HG02678 (cell line): ENCODE results near the gene GFPT2.

Source experiments
- ATAC-seq: cut with Tn5 transposase; IDR thresholded peaks from one replicate; pipeline ENCODE4 v1.9.1; 2021; ENCODE audit warnings: mild to moderate bottlenecking, moderate library complexity; ENCODE audit not compliant: unreplicated experiment

Gene GFPT2

DNA sequence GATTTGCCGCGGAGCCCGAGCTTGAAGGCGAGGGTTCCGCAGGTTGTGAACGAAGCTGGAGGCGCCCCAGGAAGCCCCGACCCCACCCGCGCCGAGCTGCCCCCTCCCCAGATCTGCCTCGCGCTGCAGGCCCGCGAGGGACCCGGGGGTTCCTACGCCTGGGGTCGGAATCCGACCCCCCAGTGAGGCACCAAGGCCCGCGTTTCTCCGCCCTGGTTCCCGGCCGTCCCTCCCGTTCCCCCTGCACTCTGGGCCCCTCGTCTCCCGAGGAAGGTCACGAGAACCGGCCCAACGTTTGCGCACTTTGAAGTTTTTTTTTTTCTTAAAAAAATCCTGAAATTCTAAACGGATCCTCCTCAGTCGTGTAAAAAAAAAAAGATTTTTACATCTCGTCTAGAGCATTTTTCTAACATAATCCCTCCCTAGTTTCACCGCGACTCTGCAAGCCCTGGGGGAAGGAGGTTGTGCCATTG is 880 bp upstream of the GFPT2 start:
- no peak for ATAC-seq

DNA sequence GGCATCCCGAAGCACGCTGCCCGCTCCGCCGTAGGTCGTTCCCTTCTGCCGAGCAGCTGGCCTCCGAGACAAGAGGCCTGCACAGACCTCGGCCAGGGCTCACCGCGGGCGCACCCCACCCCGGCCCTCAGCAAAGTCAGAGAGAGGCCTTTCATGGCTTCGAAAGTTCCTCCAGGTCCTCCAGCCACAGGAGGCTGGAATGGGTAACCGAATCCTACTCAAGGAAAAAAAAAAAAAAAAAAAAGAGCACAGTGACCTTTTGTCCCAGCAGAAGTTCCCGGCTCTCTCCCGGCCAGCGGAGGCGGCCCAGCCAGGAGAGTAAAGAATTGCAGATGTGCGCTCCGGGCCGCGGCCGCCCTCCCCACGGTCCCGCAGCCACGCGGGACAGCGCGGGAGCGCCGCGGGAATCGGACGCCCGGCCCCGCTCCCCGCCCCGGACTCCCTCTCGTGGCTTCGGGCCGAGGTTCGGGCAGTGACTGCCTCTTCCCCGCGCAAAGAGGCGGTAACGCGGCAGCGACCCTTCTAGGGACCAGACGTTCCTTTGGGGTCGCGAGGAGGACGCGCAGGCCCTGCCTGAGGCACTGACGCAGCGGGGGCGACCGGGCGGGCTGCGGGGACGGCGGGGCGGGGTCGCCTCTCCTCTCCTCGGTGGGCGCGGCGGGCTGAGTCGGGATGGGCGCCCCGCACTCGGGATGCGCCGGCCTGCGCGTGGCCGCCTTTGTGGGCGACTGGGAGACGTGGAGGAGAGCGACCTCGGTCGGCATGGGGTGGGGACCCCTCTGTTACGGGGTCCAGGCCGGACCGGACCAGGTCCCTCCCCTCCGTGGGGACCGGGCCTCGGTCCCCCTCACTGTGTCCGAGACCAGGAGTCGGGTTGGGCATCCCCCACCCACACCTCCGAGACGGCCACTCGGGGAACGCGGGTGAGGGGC is 754 bp downstream of the GFPT2 start:
- ATAC-seq = peak; percentile 15

DNA sequence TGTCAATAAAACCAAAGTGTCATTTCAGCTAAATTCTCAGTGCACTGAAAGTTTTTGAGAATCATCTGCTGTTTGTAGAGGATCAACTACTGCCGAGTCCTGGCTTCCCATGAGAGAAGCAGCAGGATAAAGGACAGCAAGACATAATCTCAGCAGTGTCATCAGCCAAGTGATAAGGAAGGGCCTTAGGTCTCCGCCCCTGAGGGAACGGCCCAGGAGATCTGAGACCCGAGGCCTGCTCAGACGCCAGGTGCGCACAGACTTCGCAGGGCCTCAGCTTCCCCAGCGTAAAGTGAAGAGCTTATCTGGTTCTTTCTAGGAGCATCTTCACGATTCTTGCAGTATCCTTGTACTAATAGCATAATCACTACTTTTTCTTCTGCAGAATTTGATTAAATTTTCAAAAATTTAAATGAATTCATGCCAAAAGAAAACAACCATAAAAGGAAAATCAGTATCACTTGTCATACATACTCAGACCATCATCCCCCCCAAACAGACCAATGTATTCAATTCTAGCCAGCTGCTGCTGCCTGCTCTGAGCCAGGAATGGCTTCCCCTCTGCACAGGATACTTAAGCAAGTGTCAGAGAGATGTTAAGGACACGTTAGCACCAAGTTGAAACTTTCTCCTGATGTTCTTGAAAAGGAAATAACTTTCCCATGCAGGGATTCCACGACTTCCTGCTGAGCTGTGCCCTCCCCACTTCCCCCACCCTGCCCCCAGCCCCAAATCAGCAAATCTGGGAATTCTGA is 2.2 kb downstream of the GFPT2 start:
- no peak for ATAC-seq

DNA sequence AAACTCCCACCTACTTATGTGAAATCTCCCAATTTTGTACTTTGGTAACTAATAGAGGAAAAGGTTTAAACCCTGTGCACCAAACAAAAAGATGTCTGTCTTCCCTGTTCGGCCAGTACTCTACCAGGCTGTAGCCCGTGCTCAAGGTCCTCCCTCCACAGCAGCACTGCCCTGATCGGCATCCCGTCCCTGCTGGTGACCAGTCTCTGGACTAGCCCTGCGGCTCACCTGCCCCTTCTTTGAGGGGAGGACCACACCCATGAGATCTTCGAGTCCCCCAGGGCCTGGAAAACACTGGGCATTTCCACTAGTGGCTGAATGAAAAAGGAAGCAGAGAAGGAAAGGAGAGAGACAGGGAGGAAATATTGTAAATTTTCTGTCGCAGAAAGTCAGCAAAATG is 2.8 kb downstream of the GFPT2 start:
- no peak for ATAC-seq

DNA sequence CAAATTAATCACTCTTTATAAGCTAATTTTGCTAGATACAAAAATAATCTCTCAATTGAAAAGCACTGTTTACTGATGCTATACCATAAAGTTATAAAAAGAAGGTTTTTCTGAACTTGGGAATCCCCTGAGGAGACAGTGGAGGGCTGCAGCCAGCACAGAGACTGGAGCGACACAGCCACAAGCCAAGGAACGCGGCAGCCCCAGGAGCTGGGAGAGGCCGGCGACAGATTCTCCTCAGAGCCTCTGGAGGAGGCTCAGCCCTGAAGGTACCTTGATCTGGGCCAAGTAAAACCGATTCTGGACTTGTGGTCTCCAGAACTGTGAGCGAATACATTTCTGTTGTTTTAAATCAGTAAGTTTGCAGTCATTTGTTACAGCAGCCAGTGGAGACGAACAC is 3.7 kb downstream of the GFPT2 start:
- no peak for ATAC-seq

DNA sequence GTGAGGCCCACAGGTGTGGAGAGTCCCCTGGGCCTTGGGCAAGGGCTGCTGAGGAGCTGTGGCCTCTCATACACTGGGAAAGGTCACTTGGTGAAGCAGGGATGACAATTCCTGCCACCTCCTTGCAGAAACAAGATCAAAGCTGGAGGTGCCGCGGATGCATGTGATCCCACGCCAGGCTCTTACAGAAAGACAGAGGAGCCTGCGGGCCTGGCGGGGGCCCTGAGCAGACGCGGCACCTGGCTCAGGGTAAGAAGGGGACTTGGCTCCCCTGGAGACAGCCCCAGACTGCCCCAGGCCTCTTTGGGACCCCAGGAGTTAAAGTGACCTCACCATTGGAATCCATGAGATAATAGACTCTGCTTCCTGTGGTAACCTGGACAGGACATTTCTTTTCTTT is 4.8 kb downstream of the GFPT2 start:
- no peak for ATAC-seq

DNA sequence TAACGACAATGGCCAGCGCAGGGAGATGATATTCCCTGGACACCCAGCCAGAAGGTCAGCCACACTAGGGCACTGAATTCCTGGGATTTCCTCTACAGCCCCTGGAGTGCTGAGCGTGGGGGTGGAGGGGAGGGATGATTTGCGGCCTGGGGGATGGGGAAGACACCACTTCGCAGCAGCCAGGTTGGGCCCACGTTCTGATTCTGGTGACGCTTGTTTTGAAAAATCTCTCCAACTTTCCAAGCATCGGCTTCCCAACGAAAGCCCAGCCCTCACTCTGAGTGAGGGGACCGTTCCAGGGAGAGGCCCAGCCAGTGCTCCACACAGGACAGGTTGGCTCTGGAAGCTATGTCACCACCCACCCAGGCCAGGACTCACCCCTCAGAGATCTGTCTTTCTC is 5.4 kb downstream of the GFPT2 start:
- ATAC-seq = no peak

DNA sequence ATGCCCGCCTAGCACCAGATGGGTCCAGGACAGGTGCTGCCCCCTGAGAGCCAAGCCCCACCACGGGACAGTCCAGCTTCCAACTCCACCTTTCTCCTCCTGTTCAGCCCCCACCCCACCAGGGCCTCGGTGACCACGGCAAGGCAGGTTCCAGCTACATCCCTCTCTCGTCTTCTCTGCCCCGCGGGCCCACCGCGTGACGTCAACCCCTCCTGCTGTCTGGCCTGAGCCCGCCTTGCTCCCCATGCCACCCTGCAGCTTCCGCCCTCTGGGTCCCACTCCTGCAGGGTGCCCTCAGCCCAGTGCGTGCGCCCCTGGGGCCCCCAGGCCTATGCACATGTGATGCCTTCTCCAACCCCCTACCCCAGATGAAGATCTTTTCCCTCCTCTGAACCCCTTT is 6.8 kb downstream of the GFPT2 start:
- ATAC-seq = no peak

DNA sequence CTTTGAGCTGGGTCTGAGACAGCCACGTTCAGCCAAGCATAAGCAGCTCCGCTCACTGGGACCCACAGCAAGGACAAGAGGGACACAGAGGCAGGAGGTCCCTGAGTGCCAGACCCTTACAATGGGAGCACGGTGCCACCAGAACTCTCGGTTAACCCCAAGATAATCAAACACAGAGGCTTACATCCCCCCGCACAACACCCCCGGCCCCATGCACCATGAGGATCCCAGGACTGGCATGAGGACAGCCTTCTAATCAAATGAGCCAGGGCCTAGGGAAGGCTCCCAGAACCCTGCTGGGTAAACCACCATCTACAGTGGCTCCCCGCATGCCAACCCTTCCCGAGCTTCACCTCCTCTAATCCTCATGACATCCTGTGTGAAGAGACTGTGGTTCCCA is 7.4 kb downstream of the GFPT2 start:
- ATAC-seq = no peak

DNA sequence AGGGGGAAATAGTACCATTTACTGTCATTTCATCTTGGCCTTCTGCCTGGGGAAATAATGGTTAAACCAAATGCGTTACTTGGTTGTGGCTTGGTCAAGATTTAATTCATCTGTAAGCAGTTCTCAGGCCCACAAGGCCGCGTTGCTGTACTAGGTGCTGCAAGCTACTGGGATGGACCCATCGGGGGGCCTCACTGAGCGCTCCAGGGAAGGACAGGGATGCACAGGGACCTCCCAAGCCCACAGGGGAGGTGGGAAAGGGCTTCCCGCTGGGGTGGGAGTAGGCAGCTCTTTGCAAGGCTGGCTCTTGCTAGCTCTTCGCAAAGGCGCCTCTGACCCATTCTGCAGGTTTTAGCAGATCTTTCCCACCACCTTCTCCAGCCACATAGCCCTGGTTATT is 8.0 kb downstream of the GFPT2 start:
- no peak for ATAC-seq

DNA sequence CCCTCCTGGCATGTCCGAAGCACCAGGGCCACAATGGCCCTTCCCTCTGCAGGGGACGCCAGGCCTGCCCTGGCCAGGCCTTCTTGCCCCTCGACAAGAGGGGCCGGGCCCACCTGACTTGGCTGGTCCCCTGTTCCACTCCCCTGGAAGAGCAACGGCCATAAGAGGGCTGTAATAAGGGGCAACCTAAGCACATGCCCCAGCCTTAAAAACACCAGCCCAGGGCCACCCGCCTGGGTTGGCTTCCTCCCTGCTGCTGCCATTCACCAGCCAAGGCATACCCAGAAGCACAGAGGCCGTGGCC is 8.5 kb downstream of the GFPT2 start:
- no peak for ATAC-seq

DNA sequence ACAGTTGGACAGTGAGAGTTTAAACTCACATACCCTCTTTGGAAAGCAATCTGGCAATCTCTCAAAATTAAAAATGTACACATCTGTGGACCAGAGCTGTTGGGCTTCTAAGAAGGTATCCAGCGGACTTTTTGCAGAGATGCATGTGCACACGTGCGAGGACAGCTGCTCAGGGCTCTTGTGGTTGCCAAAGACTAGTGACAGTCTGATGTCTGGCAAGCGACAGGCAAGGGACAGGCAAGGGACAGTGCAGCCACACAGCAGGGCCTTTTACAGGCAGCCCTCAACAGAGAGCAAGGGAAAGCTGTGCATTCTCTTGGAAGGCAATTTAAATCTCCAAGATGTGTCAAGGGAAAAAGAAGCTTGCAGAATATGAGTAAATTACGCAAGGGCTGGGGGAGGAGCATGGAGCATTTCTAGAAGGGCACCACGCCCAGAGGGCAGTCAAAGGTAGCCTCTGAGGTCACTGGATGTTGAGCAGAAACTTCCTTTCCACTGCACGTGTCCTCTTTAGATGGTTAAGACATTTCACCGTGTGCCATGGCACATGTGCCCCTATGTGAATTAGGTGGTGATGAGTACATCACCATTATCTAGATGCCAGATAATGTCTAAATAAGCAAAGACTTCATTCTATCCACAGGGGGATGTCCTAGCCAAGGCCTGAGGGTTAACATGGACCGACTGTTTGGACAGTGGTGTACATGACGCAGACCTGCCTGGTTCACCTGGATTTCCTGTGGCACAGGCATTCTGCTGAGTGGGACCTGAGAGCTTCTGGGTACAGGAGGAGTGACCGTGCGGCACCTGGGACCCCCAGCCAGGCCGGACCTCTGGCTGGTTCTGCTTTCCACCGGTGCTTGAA is 9.1 kb downstream of the GFPT2 start:
- ATAC-seq = no peak

DNA sequence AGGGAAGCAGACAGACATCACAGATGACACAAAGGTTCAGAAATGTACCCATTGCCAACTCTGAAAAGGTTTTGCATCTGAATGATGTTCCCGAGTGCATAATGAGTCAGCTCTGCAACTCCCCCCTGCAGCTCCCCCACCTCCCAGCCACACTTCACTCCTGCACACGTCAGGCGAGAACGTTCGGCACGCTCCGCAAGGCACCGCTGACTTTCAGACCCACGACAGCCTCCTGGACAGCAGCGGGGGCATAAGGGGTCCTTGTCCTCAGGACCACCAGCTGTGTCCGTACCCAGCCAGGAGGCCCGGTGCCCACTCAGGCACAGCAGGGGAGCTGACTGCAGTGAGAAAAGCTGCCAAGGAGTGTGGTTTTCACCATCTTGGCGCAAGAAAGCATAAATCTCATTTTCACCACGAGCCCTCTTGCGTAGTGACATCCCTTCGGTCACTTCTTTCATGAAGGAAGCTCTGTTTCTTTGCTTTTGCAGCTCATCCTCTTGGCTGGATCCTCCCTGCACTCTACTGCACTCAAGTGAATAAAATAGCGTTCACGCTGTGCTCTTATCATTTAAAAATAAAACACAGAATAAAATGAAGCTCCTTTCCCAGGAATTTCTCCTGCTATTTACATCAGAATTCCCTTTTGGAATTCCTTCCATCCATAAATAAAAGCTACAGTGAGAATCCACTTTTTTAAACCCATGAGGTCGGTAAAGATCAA is 9.9 kb downstream of the GFPT2 start:
- ATAC-seq = no peak

DNA sequence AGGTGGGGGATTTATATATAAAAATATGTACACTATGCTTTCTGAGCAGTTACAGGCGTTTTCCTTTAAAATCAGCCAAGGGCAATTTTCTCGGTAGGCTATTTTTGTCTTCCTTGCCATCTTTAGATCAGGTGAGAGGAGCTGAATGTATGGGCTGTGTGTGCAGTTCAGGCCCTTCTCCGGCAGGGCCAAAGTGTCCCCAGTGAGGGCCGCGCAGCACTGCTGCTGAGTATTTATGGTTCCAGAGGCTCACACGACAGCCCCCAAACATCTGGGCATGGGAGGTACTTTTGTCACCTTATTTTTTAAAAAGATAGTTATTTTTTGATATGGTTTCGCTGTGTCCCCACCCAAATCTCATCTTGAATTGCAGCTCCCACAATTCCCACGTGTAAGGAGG is 11.5 kb downstream of the GFPT2 start:
- no peak for ATAC-seq

DNA sequence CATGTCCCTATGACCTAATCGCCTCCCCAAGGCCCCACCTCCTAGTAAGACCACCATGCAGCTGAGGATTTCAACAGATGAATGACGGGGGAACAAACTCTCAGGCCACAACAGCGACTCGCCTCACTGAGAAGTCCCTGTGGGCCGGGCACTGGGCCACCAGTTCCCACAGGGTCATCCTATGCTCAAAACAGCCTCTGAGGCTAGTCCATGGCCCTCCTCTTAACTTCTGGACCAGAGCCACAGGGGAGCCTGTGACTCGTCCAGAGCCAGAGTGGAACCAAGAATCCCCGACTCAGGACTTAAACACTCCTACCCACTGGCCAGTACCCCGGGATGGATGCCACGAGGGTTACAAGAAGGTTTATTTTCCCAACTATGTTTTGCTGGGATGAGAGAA is 12.3 kb downstream of the GFPT2 start:
- no peak for ATAC-seq

DNA sequence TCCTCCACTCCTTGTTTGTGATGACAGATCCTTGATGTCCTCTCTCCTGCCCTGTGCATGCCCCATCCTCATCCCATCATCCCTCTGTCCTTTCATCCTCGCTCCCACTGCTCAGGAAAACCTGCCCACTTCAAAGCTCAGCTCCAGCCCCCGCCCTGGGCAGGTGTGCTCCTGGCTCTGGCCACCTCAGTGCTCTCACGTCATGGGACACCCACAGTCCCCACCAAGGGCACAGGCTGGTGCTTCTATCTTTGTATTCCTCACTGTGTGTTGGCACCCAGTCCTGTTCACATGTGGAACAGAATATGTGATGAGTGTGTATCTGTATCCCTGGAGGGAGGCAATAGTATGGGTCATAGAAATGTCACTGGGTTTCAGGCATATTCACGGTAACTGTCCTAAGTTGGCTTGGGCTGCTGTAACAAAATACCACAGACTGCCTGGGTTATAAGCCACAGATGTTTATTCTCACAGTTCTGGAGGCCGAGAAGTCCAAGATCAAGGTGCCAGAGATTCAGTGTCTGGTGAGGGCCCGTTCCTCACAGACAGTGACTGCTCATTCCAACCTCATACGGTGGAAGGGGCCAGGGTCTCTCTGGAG is 13.5 kb downstream of the GFPT2 start:
- ATAC-seq = no peak

DNA sequence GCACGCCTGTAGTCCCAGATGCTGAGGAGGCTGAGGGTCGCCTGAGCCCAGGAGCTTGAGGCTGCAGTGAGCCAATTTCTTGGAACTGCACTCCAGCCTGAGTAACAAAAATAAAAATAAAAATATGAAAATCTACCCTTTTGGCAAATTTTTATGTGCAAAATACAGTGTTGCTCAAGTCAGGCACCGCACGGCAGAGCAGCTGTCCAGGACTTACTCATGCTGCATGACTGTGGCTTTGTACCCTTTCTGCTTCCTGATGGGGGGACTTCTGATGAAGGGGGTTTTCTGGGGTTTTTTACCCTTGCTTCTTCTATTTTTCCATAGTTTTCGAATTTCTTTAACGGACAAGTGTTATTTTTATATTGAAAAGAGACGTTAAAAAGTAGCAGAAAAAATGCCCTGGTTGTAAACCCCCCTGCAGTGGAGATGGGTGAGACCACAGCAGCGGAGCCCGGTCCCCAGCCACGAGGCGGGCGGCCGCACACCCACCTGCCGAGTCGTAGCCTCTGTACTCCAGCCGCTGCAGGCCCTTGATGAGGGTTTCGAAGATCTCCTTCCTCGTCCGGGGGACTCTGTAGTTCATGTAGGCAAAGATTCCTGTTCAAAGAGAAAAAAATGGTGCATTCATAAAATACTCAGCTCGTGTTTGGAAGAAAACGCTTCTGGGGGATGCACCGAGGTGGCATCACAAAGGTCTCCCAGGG is 15.0 kb downstream of the GFPT2 start:
- ATAC-seq = no peak

DNA sequence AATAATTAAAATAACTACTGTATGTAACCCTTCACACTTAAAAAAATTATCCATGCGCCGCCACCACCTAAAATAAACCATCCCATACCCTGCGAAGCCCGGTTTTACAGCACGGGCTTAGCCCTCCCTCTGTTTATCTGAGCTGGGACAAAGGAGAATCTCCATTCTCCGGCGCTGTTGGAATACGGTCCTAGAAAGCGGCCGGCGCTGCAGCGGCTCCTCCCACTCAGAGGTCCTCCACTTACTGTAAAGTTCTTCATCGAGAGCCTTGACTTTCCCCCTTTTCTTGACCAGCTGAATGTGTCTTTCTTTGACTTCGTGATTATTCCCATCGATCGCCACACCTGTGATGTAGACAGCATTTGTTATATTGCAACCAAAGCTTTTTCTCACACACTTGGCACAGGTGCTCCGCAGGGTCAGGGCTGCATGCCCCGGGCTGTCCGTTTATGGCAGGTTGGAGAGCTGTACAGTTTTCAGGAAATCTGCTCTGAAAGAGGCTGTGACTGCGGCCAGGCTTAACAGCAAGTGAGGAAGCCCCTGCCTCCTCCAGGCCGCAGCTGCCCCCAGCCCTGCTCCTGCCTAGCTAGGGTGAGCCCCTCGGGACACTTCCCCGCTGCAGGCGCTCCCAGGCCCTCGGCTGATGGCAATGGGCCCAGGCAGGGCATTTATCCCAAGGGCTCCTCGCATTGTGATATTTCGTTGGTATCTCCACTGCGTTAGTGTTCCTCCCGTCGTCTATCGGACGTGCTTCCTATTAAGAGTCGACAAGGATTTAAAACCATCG is 16.7 kb downstream of the GFPT2 start:
- no peak for ATAC-seq
